Calu3 (cell line): ENCODE measurements around the gene GNA12. TPM values are rescaled to one million over a fixed set of nuclear protein-coding genes. Genes with fewer than 3 reads are reported as not detected.

Experiments
- BruUV-seq: library from RNA; stranded (reverse); fragments of 400-500 nt; replicated peaks from 2 replicates; lab custom pipeline; 2021; lab: Mats Ljungman, UMichigan
- CTCF ChIA-PET: fragments of 300-600 bp; sonication (Branson Sonifier 250); formaldehyde crosslinking; loops from one replicate; lab custom pipeline; 2022; ENCODE audit warnings: antibody characterized with exemption; lab: Charles Lee
- DNase-seq: peaks from one replicate; pipeline ENCODE4 v3.0.0; 2022
- H3K27ac Mint-ChIP-seq: one replicate; pipeline ENCODE4 v1.8.0; 2022; ENCODE audit warnings: mixed read lengths; ENCODE audit not compliant: unreplicated experiment
- H3K27me3 Mint-ChIP-seq: one replicate; pipeline ENCODE4 v1.8.0; 2022; ENCODE audit warnings: mixed read lengths; ENCODE audit not compliant: unreplicated experiment
- H3K36me3 Mint-ChIP-seq: one replicate; pipeline ENCODE4 v1.8.0; 2022; ENCODE audit warnings: mild to moderate bottlenecking, moderate library complexity, mixed read lengths; ENCODE audit not compliant: insufficient read depth, unreplicated experiment
- H3K4me1 Mint-ChIP-seq: one replicate; pipeline ENCODE4 v1.8.0; 2022; ENCODE audit warnings: mild to moderate bottlenecking, low read depth, mixed read lengths; ENCODE audit not compliant: unreplicated experiment
- H3K4me3 Mint-ChIP-seq: one replicate; pipeline ENCODE4 v1.8.0; 2022; ENCODE audit warnings: mild to moderate bottlenecking, low read depth, moderate library complexity, mixed read lengths; ENCODE audit not compliant: unreplicated experiment
- H3K9me3 Mint-ChIP-seq: one replicate; pipeline ENCODE4 v1.8.0; 2022; ENCODE audit warnings: low read depth, mixed read lengths; ENCODE audit not compliant: unreplicated experiment
- CTCF ChIP-seq: fragments of 200-600 bp; IDR thresholded peaks from one replicate; pipeline ENCODE4 v1.8.0; 2022; ENCODE audit warnings: antibody characterized with exemption; ENCODE audit not compliant: unreplicated experiment
- intact Hi-C: fragments of 100-400 bp; cut with micrococcal nuclease; formaldehyde crosslinking; loops from one replicate; pipeline ENCODE4 v1.10.0; 2022; ENCODE audit not compliant: unreplicated experiment
- total RNA-seq: library from RNA; stranded (reverse); gene quantifications from 2 replicates; pipeline ENCODE4 v1.2.3, GENCODE V29; 2022

GNA12 gene
- total RNA-seq, 1 experiment from 2014 or later: 78.3 TPM

GRCh38 chr7:2818653-2819052, 25.5 kb downstream of the GNA12 start:
- BruUV-seq: no TSS peak
- DNase-seq: no peak
- TF ChIP-seq CTCF: no peak
- H3K4me1 Mint-ChIP-seq: peaks cover 57% of the 10 kb centered on the region
- H3K27me3 Mint-ChIP-seq: no peaks in the 10 kb centered on the region
- CTCF ChIA-PET: interaction anchor here (0.7 to 0.9 kb wide), 2 partner anchors 9 to 10 kb away, joined by 3 to 6 read pairs; no protein-coding TSS in a partner anchor
- intact Hi-C loops: no loop called here
- no peak overlapping the region for H3K4me3 Mint-ChIP-seq
- H3K9me3 Mint-ChIP-seq: no peaks in the 10 kb centered on the region
- peaks cover 15% of the 10 kb centered on the region for H3K36me3 Mint-ChIP-seq
- H3K27ac Mint-ChIP-seq: peak overlapping the region; percentile 62

GRCh38 chr7:2818121-2818520, 26.0 kb downstream of the GNA12 start:
- TF ChIP-seq CTCF: no peak
- intact Hi-C loops: no loop called here
- no peak overlapping the region for H3K4me3 Mint-ChIP-seq
- no peaks in the 10 kb centered on the region for H3K27me3 Mint-ChIP-seq
- no peak for DNase-seq
- peaks cover 63% of the 10 kb centered on the region for H3K4me1 Mint-ChIP-seq
- CTCF ChIA-PET: interaction anchor here (0.7 to 0.9 kb wide), 2 partner anchors 10 kb away, joined by 3 to 6 read pairs; no protein-coding TSS in a partner anchor
- H3K9me3 Mint-ChIP-seq: no peaks in the 10 kb centered on the region
- H3K36me3 Mint-ChIP-seq: peaks cover 15% of the 10 kb centered on the region
- no peak overlapping the region for H3K27ac Mint-ChIP-seq
- BruUV-seq: no TSS peak

DNA sequence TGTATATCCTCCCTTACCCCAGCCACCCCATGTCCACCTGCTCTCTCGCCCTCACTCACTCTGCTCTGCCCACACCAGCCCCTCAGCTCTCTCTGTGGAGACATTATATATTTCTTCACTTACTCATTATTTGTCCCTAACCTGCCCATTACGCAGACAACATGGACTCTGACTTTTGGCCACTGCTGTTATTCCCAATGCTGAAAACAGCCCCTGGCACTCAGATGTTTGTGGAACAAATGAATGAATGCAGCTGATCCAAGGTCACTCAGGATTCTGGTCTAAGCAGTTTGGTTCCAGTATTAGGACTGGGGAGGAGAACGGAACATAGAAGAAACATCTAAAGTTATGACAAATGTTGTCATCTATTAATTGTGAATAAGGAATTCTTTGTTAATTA, 26.7 kb downstream of the GNA12 start:
- no TSS peak for BruUV-seq
- CTCF ChIA-PET: no interaction called here
- intact Hi-C loops: no loop called here
- Mint-ChIP-seq H3K4me1 (peaks cover 58% of the 10 kb centered on the region), H3K9me3 (no peaks in the 10 kb centered on the region), H3K36me3 (peaks cover 15% of the 10 kb centered on the region), H3K27ac (no peak overlapping the region), H3K4me3 (no peak overlapping the region), H3K27me3 (no peaks in the 10 kb centered on the region)
- TF ChIP-seq CTCF: no peak
- no peak for DNase-seq

DNA sequence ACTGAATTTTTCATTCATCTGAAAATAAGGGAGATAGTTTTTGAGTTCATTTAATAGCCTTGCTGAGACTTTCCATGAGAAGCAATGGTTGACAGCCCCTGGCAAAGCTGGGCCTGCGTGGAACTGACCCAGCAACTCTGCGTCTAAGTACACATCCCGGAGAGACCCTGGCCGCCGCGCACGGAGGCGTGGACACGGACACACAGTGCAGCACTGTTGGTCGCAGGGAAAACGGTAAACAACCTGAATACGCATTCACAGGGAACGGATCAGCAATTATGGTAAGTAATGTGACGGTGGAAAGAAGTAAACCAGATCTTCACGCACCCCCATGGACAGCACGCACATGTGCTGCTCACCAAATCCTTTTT, 28.2 kb downstream of the GNA12 start:
- H3K27ac Mint-ChIP-seq: no peak overlapping the region
- H3K36me3 Mint-ChIP-seq: peaks cover 9% of the 10 kb centered on the region
- H3K4me3 Mint-ChIP-seq: no peak overlapping the region
- H3K9me3 Mint-ChIP-seq: no peaks in the 10 kb centered on the region
- no TSS peak for BruUV-seq
- intact Hi-C loops: no loop called here
- CTCF ChIA-PET: no interaction called here
- TF ChIP-seq CTCF: no peak
- H3K4me1 Mint-ChIP-seq: peaks cover 49% of the 10 kb centered on the region
- H3K27me3 Mint-ChIP-seq: no peaks in the 10 kb centered on the region
- no peak for DNase-seq
